Activated CD4-positive, alpha-beta memory T cell treated with anti-CD3 and anti-CD28 coated beads, Interleukin-2, amount 10 ng/mL, durations not matched to agents 7 days and 5 days (primary cell): ENCODE data around the gene TMEM237. TPM values are rescaled to one million over a fixed set of nuclear protein-coding genes. Genes with fewer than 3 reads are reported as not detected.

Experiments used
- CTCF ChIA-PET: fragments of 350-600 bp; sonication (Branson Sonifier 250); formaldehyde crosslinking; loops from one replicate; lab custom pipeline; 2021; ENCODE audit warnings: antibody characterized with exemption, inconsistent platforms; lab: Charles Lee
- POLR2A ChIA-PET: fragments of 350-600 bp; sonication (Branson Sonifier 250); formaldehyde crosslinking; loops from one replicate; lab custom pipeline; 2021; ENCODE audit warnings: antibody characterized with exemption; lab: Charles Lee
- DNase-seq: peaks from one replicate; pipeline ENCODE4 v3.0.0-alpha.2; 2020
- H3K27ac Mint-ChIP-seq: one replicate; pipeline ENCODE4 v1.8.0; 2021; ENCODE audit warnings: mild to moderate bottlenecking, mixed read lengths
- H3K27me3 Mint-ChIP-seq: one replicate; pipeline ENCODE4 v1.8.0; 2021; ENCODE audit warnings: mixed read lengths
- H3K36me3 Mint-ChIP-seq: one replicate; pipeline ENCODE4 v1.8.0; 2021; ENCODE audit warnings: low read depth, mixed read lengths
- H3K4me1 Mint-ChIP-seq: one replicate; pipeline ENCODE4 v1.8.0; 2021; ENCODE audit warnings: mixed read lengths
- H3K4me3 Mint-ChIP-seq: one replicate; pipeline ENCODE4 v1.8.0; 2021; ENCODE audit warnings: mild to moderate bottlenecking, mixed read lengths
- H3K9me3 Mint-ChIP-seq: one replicate; pipeline ENCODE4 v1.8.0; 2021; ENCODE audit warnings: mixed read lengths
- total RNA-seq, 2 experiments: library from RNA; stranded (reverse); gene quantifications; one replicate each; pipeline ENCODE4 v1.2.3, GENCODE V29; 2021

Gene TMEM237
- total RNA-seq, 2 experiments from 2014 or later = 13.4 to 15.2 TPM

DNA sequence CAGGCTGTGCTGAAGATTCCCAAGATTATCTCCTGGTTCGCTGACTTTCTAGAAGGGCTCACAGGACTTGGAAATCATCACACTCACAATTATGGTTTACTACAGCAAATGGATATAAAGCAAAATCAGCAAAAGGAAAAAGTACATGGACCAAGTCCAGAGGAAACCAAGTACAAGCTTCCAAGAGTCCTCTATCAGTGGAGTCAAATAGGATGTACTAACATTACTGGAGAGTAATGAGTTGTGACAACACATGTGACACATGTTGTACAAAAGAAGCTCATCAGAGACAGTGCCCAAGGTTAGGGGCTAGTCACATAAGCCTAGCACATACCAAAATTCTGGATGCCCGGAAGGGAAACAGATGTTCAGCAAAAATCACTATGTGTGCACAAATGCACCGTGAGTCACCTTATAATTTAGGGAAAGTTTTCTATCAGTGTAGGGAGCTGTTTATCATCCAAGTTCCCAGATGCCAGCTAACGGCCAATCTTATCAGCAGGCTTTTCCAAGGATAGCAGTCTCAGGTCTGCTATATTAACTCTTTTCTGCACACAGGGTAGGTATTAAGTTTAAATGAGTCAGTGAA lies 9.5 kb downstream of the TMEM237 start:
- Mint-ChIP-seq H3K36me3 (peaks cover 33% of the 10 kb centered on the region), H3K9me3 (no peaks in the 10 kb centered on the region), H3K27me3 (no peaks in the 10 kb centered on the region), H3K4me3 (no peak overlapping the region), H3K4me1 (no peaks in the 10 kb centered on the region), H3K27ac (no peak overlapping the region)
- POLR2A ChIA-PET = interaction anchor here (1.6 kb wide), 1 partner anchor 9 kb away, joined by 4 read pairs; no protein-coding TSS in a partner anchor
- DNase-seq = no peak
- CTCF ChIA-PET = no interaction called here

DNA sequence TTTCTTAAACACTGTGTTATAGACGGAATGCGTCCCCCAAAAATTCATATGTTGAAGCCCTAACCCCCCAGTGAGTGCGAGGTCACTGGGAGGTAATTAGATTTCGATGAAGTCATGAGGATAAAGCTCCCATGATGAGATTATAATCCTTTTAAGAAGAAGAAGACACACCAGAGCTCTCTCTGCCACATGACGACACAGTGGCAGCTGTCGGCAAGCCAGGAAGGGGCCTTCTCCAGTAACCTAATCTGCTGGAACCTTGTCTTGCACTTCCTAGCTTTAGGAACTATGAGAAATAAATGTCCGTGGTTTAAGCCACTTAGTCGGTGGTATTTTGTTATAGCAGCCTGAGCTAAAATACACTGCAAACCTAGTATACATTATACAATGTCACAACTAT lies 12.3 kb downstream of the TMEM237 start:
- no peaks in the 10 kb centered on the region for H3K9me3 Mint-ChIP-seq
- no peaks in the 10 kb centered on the region for H3K4me1 Mint-ChIP-seq
- no peak for DNase-seq
- ChIA-PET POLR2A (interaction anchor here (1.1 kb wide), 1 partner anchor 10 kb away, joined by 3 read pairs; no protein-coding TSS in a partner anchor), CTCF (no interaction called here)
- H3K4me3 Mint-ChIP-seq = no peak overlapping the region
- H3K27me3 Mint-ChIP-seq = no peaks in the 10 kb centered on the region
- H3K27ac Mint-ChIP-seq = no peak overlapping the region
- peaks cover 31% of the 10 kb centered on the region for H3K36me3 Mint-ChIP-seq

DNA sequence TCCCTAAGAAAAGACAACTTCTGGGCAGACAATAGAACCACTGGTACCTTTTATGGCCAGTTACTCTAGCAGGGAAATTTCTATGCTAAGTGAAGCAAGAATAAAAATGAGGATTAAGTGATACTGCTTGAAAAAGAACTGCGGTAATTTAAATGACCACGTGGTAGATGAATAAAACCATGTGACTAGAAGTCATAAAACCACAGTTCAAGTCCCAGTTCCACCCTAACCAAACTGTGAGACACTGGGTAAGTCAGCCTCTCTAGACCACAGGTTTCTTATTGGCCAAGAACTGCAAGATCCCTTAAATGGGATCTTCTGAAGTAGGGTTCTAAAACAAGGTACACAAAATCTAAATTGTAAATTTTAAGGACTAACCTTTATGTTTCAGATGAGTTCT lies 12.7 kb downstream of the TMEM237 start:
- CTCF ChIA-PET = no interaction called here
- H3K36me3 Mint-ChIP-seq = peaks cover 30% of the 10 kb centered on the region
- no peak for DNase-seq
- no peak overlapping the region for H3K4me3 Mint-ChIP-seq
- H3K4me1 Mint-ChIP-seq = no peaks in the 10 kb centered on the region
- H3K27me3 Mint-ChIP-seq = no peaks in the 10 kb centered on the region
- H3K27ac Mint-ChIP-seq = no peak overlapping the region
- H3K9me3 Mint-ChIP-seq = no peaks in the 10 kb centered on the region
- POLR2A ChIA-PET = no interaction called here

DNA sequence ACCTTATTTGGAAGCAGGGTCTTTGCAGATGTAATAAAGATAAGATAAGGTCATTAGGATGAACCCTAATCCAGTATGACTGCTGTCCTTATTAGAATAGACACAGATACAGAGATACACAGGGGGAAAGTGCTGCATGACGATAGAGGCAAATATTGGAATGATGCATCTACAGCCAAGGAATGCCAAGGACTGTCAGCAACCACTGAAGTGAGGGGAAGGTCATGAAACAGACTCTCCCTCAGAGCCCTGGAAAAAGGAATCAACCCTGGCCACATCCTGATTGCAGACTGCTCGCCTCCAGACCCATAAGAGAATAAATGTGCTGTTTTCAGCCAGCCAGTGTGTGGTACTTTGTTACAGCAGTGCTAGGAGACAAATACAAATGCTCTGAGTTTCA lies 14.8 kb downstream of the TMEM237 start:
- Mint-ChIP-seq H3K36me3 (peaks cover 22% of the 10 kb centered on the region), H3K4me3 (no peak overlapping the region), H3K4me1 (no peaks in the 10 kb centered on the region), H3K9me3 (no peaks in the 10 kb centered on the region), H3K27ac (no peak overlapping the region), H3K27me3 (no peaks in the 10 kb centered on the region)
- no peak for DNase-seq
- ChIA-PET POLR2A (no interaction called here), CTCF (no interaction called here)

DNA sequence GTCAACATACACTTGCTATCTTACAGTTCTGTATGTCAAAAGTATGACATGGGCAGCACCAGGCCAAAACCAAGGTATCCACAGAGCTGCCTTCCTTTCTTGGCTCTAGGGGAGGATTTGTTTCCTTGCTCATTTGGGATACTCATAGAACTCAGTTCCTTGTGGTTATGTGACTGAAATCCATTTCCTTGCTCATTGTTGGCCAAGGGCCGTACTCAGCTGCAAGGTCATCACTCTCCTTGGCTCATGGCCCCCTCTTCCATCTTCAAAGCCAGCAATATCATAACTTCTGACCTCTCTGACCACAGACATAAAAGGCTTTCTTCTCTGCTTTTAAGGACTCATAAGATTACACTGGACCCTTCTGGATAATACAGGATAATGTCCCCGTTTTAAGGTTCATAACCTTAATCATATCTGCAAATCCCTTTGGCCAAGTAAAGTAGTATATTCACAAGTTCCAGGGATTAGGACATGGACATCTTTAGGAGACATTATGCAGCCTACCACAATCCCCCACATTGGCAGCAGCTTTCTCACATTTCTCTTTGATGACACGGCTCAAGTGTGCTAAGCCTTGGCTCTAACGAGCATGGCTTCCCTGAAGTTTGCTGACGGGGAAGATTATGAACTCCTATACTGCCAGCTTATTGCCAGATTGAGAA lies 20.9 kb downstream of the TMEM237 start:
- POLR2A ChIA-PET = interaction anchor here (1.0 kb wide), 1 partner anchor 156 kb away, joined by 3 read pairs; no protein-coding TSS in a partner anchor

DNA sequence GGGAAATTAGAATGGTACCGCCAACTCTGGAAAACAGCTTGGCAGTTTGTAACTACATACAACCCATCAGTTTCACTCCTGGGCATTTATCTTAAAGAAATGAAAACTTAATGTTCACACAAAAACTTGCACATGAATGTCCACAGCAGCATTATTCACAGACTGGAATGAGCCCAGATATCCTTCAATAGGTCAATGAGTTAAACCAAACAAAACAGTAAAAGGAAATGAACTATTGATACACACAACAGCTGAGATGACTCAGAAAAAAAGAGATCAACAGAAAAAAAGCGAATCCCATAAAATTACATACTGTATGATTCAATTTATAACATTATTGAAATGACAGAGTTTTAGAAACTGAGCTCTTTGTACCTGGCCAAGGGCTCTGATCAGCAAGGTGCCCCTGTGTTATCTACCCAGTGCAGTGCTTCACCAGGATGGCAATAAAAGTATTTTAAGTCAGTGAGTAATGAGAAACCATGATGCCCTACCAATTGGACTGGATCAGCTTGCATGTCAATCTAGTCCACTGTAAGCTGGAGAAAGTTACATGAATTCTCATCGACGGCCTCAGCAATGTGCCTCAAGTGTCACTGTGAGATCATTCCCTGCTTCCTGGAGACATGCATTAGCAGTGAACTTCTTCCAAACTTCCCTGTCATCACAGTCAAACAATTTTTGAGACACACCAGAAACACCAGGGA lies 21.9 kb downstream of the TMEM237 start:
- H3K9me3 Mint-ChIP-seq = no peaks in the 10 kb centered on the region
- no peaks in the 10 kb centered on the region for H3K4me1 Mint-ChIP-seq
- no peak overlapping the region for H3K4me3 Mint-ChIP-seq
- H3K36me3 Mint-ChIP-seq = peaks cover 3% of the 10 kb centered on the region
- CTCF ChIA-PET = no interaction called here
- POLR2A ChIA-PET = interaction anchor here (0.6 kb wide), 1 partner anchor 17 kb away, joined by 3 read pairs; no protein-coding TSS in a partner anchor
- no peak for DNase-seq
- H3K27ac Mint-ChIP-seq = no peak overlapping the region
- H3K27me3 Mint-ChIP-seq = peaks cover 5% of the 10 kb centered on the region

More for the DNA sequence above, 20.9 kb downstream of the TMEM237 start:
- Mint-ChIP-seq H3K4me1 (no peaks in the 10 kb centered on the region), H3K4me3 (no peak overlapping the region), H3K36me3 (peaks cover 5% of the 10 kb centered on the region), H3K27me3 (no peaks in the 10 kb centered on the region), H3K9me3 (no peaks in the 10 kb centered on the region), H3K27ac (no peak overlapping the region)
- CTCF ChIA-PET = no interaction called here
- DNase-seq = no peak

DNA sequence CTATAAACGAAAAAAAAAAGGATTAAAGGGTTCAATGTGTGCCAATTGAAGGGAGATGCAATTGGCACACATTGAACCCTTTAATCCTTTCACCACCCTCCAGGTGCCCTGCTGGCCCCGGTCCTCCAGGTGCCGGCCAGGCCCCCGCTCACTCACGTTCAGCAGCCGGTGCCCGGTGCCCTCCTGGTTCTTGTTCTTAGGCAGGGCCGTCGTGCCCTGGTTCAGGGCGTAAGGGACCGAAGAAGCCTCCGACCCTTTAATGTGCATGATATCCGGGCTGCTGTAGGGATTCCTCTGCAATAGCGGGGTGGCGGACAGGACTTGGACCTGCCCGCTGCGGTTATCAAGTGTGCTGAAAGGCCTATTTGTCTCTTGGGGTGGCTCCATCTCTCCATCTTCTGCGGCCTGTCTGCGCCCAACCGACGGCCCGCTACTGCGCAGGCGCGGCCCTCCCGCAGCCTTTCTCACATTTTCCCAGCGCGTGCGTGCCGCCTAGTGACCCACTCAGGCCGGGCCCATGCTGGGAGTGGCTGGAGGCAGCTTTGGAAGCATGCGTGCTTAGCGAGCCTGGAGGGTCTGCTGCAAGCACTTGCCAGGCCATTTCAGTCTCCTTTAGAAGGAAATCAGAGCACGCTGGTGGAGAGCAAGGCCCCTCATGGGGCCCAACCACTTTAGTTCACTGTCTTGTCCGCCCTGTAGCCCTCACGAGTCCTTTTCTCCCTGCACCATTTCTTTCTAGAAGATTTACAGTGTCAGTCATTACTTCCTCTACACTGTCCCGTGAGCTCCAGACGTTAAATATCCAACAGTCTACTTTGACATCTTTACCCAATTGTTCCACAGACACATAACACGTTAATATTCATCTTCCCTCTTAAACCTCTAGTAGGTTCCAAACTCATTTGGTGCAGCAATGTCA lies 24.3 kb downstream of the TMEM237 start:
- DNase-seq = no peak
- Mint-ChIP-seq H3K27me3 (peaks cover 17% of the 10 kb centered on the region), H3K4me1 (no peaks in the 10 kb centered on the region), H3K27ac (no peak overlapping the region), H3K4me3 (no peak overlapping the region), H3K9me3 (no peaks in the 10 kb centered on the region), H3K36me3 (no peaks in the 10 kb centered on the region)
- POLR2A ChIA-PET = no interaction called here
- CTCF ChIA-PET = no interaction called here

DNA sequence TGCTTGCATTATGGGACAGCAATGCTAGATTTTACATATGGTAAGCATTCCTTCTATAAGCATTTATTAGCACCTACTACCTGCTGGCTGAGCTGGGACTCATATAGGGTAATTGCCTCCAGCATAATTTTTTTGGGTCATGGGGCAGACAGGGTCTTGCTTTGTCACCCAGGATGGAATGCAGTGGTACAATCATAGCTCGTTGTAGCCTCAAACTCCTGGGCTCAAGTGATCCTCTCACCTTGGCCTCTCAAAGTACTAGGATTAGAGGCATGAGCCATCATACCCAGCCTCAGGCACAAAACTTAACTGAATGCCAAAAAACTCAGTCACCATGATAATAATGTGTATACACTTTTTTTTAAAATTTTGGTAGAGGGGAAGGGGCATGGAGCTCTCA lies 35.3 kb downstream of the TMEM237 start:
- Mint-ChIP-seq H3K27me3 (peaks cover 33% of the 10 kb centered on the region), H3K27ac (no peak overlapping the region), H3K4me1 (no peaks in the 10 kb centered on the region), H3K36me3 (no peaks in the 10 kb centered on the region), H3K9me3 (peaks cover 9% of the 10 kb centered on the region), H3K4me3 (no peak overlapping the region)
- DNase-seq = no peak
- CTCF ChIA-PET = no interaction called here
- POLR2A ChIA-PET = no interaction called here

DNA sequence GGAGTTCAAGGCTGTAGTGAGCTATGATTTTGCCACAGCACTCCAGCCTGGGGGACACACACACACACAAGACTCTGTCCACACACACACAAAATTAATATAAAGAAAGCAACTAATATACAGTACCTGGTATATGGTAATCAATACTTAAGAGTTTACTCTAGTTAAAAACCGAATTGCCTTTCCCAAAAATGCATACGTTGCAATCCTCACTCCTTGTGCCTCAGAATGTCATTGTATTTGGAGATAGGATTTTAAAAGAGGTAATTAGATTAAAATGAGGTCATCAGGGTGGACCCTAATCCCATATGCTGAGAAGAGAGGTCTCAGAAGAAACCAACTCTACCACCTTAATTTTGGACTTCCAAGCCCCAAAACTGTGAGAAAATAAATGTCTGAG lies 35.7 kb downstream of the TMEM237 start:
- ChIA-PET CTCF (no interaction called here), POLR2A (no interaction called here)
- no peak for DNase-seq
- Mint-ChIP-seq H3K9me3 (peaks cover 9% of the 10 kb centered on the region), H3K27ac (no peak overlapping the region), H3K4me3 (no peak overlapping the region), H3K27me3 (peaks cover 34% of the 10 kb centered on the region), H3K4me1 (no peaks in the 10 kb centered on the region), H3K36me3 (no peaks in the 10 kb centered on the region)

DNA sequence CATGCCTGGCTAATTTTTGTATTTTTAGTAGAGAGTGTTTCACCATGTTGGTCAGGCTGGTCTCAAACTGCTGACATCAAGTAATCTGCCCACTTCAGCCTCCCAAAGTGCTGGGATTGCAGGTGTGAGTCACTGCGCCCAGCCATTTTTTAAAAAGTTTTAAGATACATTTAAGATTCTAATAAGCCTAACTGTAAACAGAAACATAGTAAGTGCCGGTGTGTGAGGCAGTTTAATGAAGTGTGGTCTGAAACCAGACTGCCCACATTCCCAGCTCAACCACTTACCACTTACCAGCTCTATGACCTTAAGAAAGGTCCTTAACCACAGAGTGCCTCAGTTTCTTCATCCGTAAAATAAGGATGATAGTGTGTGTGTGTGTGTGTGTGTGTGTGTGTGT lies 42.4 kb downstream of the TMEM237 start:
- DNase-seq = no peak
- Mint-ChIP-seq H3K9me3 (peaks cover 3% of the 10 kb centered on the region), H3K4me3 (no peak overlapping the region), H3K27ac (no peak overlapping the region), H3K36me3 (peaks cover 3% of the 10 kb centered on the region), H3K4me1 (no peaks in the 10 kb centered on the region), H3K27me3 (peaks cover 21% of the 10 kb centered on the region)
- ChIA-PET CTCF (no interaction called here), POLR2A (no interaction called here)

DNA sequence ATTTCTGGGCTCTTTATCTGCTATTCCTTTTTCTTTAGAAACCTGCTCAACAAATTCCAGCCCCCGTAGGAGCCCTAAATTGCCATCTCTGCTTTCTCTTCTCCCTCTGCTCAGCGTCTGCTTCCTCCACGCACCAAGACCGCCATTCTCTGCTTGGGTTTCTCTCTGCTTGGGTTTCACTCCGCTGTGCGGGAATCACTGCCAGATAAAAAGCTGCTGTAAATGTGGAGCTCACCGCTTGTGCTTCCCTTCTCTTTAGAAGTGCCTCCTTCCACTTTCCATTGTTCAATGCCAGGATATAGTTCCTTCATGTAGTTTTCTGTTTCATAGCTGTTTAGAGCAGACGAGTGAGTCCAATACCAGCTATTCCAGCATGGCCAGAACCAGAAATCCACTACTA lies 45.9 kb downstream of the TMEM237 start:
- ChIA-PET POLR2A (no interaction called here), CTCF (no interaction called here)
- H3K9me3 Mint-ChIP-seq = peaks cover 5% of the 10 kb centered on the region
- no peak overlapping the region for H3K4me3 Mint-ChIP-seq
- peaks cover 8% of the 10 kb centered on the region for H3K27me3 Mint-ChIP-seq
- H3K4me1 Mint-ChIP-seq = no peaks in the 10 kb centered on the region
- no peak for DNase-seq
- H3K27ac Mint-ChIP-seq = no peak overlapping the region
- peaks cover 3% of the 10 kb centered on the region for H3K36me3 Mint-ChIP-seq

DNA sequence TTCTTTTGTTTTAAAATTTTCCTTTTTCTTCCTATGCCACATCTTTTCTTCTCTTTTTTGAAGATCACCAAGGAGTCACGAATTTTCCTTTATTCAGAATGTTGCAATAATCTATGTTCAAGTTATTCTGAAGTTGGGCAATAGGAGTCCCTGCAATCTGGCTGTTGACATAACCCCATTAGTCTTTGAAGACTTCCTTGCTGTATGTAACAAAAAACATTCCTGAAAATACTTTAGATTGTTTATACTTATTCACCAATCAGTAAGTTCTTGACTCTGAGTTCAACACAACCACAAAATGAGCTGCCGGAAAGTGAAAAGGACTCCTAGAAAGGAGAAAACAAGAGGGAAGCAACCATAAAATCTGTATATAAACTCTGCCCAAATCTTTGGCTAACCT lies 62.8 kb downstream of the TMEM237 start:
- Mint-ChIP-seq H3K27me3 (peaks cover 17% of the 10 kb centered on the region), H3K4me1 (no peaks in the 10 kb centered on the region), H3K9me3 (no peaks in the 10 kb centered on the region), H3K36me3 (no peaks in the 10 kb centered on the region), H3K4me3 (no peak overlapping the region), H3K27ac (no peak overlapping the region)
- CTCF ChIA-PET = no interaction called here
- no peak for DNase-seq
- POLR2A ChIA-PET = no interaction called here

DNA sequence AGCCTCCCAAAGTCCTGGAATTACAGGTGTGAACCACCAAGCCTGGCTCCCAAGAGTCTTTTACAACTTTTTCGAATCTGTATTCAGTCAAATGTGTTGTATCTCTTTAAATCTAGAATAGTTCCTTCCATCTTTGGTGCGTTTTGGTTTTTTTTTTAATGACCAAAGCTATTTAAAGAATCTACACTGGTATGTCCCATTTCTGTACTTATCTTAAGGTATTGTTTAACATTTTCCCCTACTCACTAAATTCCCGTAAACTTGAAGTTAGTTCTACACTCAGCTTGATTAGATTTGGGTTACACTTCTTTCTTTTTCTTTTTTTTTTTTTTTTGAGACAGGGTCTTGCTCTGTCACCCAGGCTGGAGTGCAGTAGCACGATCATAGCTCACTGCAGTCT lies 63.8 kb downstream of the TMEM237 start:
- Mint-ChIP-seq H3K4me3 (no peak overlapping the region), H3K4me1 (no peaks in the 10 kb centered on the region), H3K36me3 (no peaks in the 10 kb centered on the region), H3K27ac (no peak overlapping the region), H3K9me3 (no peaks in the 10 kb centered on the region), H3K27me3 (peaks cover 12% of the 10 kb centered on the region)
- DNase-seq = no peak
- ChIA-PET POLR2A (no interaction called here), CTCF (no interaction called here)
